MM.1S (cell line): Measurements from ENCODE around the gene ADAMTS2.

Source experiments
- DNase-seq: peaks from one replicate; pipeline ENCODE4 v3.0.0-alpha.2; 2015
- H2AFZ ChIP-seq: fragments of 300-600 bp; sonication (generic); 2 replicates; pipeline ENCODE4 v1.6.0; 2016; ENCODE audit warnings: antibody characterized with exemption, low read length
- H3F3A ChIP-seq: fragments of 300-600 bp; sonication (generic); 2 replicates; pipeline ENCODE4 v1.6.1; 2016; ENCODE audit warnings: mild to moderate bottlenecking, antibody characterized with exemption, low read length, moderate library complexity, mixed read lengths; ENCODE audit not compliant: insufficient read depth
- H3K27ac ChIP-seq: fragments of 300-600 bp; sonication (generic); 2 replicates; pipeline ENCODE4 v1.5.1; 2016; ENCODE audit warnings: mild to moderate bottlenecking, low read length
- H3K27me3 ChIP-seq: fragments of 300-600 bp; sonication (generic); replicated peaks from 2 replicates; pipeline ENCODE4 v1.6.0; 2016; ENCODE audit warnings: low read length; ENCODE audit not compliant: insufficient read depth
- H3K36me3 ChIP-seq: fragments of 300-600 bp; sonication (generic); replicated peaks from 2 replicates; pipeline ENCODE4 v1.6.1; 2016; ENCODE audit warnings: mild to moderate bottlenecking, low read length, mixed read lengths; ENCODE audit not compliant: insufficient read depth
- H3K4me1 ChIP-seq: fragments of 300-600 bp; sonication (generic); 2 replicates; pipeline ENCODE4 v1.6.1; 2016; ENCODE audit warnings: low read length, mixed read lengths
- H3K4me2 ChIP-seq: fragments of 300-600 bp; sonication (generic); 2 replicates; pipeline ENCODE4 v1.6.0; 2016; ENCODE audit warnings: low read depth, low read length
- H3K4me3 ChIP-seq: fragments of 300-600 bp; sonication (generic); 2 replicates; pipeline ENCODE4 v1.5.1; 2016; ENCODE audit warnings: low read length, mixed read lengths
- H3K79me2 ChIP-seq: fragments of 300-600 bp; sonication (generic); 2 replicates; pipeline ENCODE4 v1.6.1; 2016; ENCODE audit warnings: mixed run types, low read length, mixed read lengths
- H3K9ac ChIP-seq: fragments of 300-600 bp; sonication (generic); 2 replicates; pipeline ENCODE4 v1.6.1; 2016; ENCODE audit warnings: low read length, mixed read lengths
- H3K9me2 ChIP-seq: fragments of 300-600 bp; sonication (generic); replicated peaks from 2 replicates; pipeline ENCODE4 v1.6.1; 2016; ENCODE audit warnings: mild to moderate bottlenecking, low read length, mixed read lengths; ENCODE audit not compliant: insufficient read depth
- H3K9me3 ChIP-seq: fragments of 300-600 bp; sonication (generic); replicated peaks from 2 replicates; pipeline ENCODE4 v1.6.1; 2016; ENCODE audit warnings: mild to moderate bottlenecking, low read length, mixed read lengths; ENCODE audit not compliant: insufficient read depth
- H4K20me1 ChIP-seq: fragments of 300-600 bp; sonication (generic); 2 replicates; pipeline ENCODE4 v1.6.1; 2016; ENCODE audit warnings: mild to moderate bottlenecking, low read length, moderate library complexity, mixed read lengths; ENCODE audit not compliant: insufficient read depth
- CTCF ChIP-seq: fragments of 300-600 bp; sonication (generic); IDR thresholded peaks from 2 replicates; pipeline ENCODE4 v1.5.1; 2016; ENCODE audit warnings: antibody characterized with exemption, low read length, mixed read lengths
- EZH2 ChIP-seq: fragments of 300-600 bp; sonication (generic); optimal IDR thresholded peaks from 2 replicates; pipeline ENCODE3; 2017; ENCODE audit warnings: low read depth, mild to moderate bottlenecking, antibody characterized with exemption, low read length, mixed read lengths
- EZH2phosphoT487 ChIP-seq: fragments of 300-600 bp; sonication (generic); IDR thresholded peaks from 2 replicates; pipeline ENCODE4 v1.6.1; 2018; ENCODE audit warnings: antibody characterized with exemption, low read length

ADAMTS2 gene

GRCh38 chr5:179137643-179138567, 207.4 kb downstream of the ADAMTS2 start:
- no peak overlapping the region for H3K27ac ChIP-seq
- H3K36me3 ChIP-seq, result no peaks in the 10 kb centered on the region
- H3K9ac ChIP-seq, result no peak overlapping the region
- H3K4me3 ChIP-seq, result no peak overlapping the region
- H4K20me1 ChIP-seq, result no peaks in the 10 kb centered on the region
- H3K79me2 ChIP-seq, result no peaks in the 10 kb centered on the region
- no peak for TF ChIP-seq CTCF
- no peak for TF ChIP-seq EZH2
- H3K4me1 ChIP-seq, result peaks cover 14% of the 10 kb centered on the region
- no peaks in the 10 kb centered on the region for H3K9me2 ChIP-seq
- DNase-seq, result no peak
- H3K27me3 ChIP-seq, result peaks cover 21% of the 10 kb centered on the region
- H3K9me3 ChIP-seq, result no peaks in the 10 kb centered on the region
- H2AFZ ChIP-seq, result no peak overlapping the region
- H3F3A ChIP-seq, result no peaks in the 10 kb centered on the region
- H3K4me2 ChIP-seq, result no peak overlapping the region

- no peak overlapping the region for H2AFZ ChIP-seq
- H3K4me2 ChIP-seq, result no peak overlapping the region
- peaks cover 7% of the 10 kb centered on the region; the same call in 1 of the 2 replicates for H3K4me1 ChIP-seq
- H3K36me3 ChIP-seq, result no peaks in the 10 kb centered on the region
- TF ChIP-seq EZH2 (no peak), CTCF (no peak), EZH2phosphoT487 (no peak)
- H3K9me3 ChIP-seq, result no peaks in the 10 kb centered on the region
- H4K20me1 ChIP-seq, result no peaks in the 10 kb centered on the region
- H3K27me3 ChIP-seq, result peaks cover 21% of the 10 kb centered on the region
- H3F3A ChIP-seq, result no peaks in the 10 kb centered on the region
- no peak overlapping the region for H3K9ac ChIP-seq
- DNase-seq, result no peak
- no peak overlapping the region for H3K27ac ChIP-seq
- no peaks in the 10 kb centered on the region for H3K9me2 ChIP-seq
- H3K4me3 ChIP-seq, result no peak overlapping the region
- no peaks in the 10 kb centered on the region for H3K79me2 ChIP-seq
Measured at GRCh38 chr5:179137016-179137642, 208.1 kb downstream of the ADAMTS2 start.

- no peak overlapping the region for H3K4me3 ChIP-seq
- no peaks in the 10 kb centered on the region for H3K36me3 ChIP-seq
- no peaks in the 10 kb centered on the region for H3K4me1 ChIP-seq
- H3K27me3 ChIP-seq, result peaks cover 25% of the 10 kb centered on the region
- H4K20me1 ChIP-seq, result no peaks in the 10 kb centered on the region
- H2AFZ ChIP-seq, result no peak overlapping the region
- no peaks in the 10 kb centered on the region for H3K9me3 ChIP-seq
- H3K9me2 ChIP-seq, result no peaks in the 10 kb centered on the region
- DNase-seq, result no peak
- no peak overlapping the region for H3K27ac ChIP-seq
- H3K79me2 ChIP-seq, result no peaks in the 10 kb centered on the region
- no peak overlapping the region for H3K9ac ChIP-seq
- no peaks in the 10 kb centered on the region for H3F3A ChIP-seq
- H3K4me2 ChIP-seq, result no peak overlapping the region
- no peak for TF ChIP-seq EZH2phosphoT487
Measured at GRCh38 chr5:179135441-179136215, 209.6 kb downstream of the ADAMTS2 start.
